ENCODE data around the gene CAT.

CAT gene

DNA sequence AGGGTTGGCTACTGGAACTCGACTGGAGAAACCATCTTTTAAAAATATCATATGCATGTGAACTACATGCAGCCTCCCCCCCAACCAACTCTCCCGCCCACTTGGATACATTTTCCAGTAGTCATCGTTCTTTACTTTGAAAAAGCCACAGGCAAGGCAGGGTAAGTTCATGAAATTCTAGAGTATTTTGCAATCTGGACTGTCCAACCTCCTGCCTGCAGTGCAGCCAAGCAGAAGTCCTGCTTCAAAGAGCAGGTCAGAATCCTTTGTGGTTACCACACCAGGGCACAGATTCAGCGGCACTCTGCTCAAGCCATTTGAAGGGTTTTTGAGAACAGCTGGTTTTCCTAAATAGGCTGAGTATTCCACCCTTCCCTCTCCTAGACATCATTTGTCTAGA, 62.8 kb downstream of the CAT start:
- no peak for DNase-seq

DNA sequence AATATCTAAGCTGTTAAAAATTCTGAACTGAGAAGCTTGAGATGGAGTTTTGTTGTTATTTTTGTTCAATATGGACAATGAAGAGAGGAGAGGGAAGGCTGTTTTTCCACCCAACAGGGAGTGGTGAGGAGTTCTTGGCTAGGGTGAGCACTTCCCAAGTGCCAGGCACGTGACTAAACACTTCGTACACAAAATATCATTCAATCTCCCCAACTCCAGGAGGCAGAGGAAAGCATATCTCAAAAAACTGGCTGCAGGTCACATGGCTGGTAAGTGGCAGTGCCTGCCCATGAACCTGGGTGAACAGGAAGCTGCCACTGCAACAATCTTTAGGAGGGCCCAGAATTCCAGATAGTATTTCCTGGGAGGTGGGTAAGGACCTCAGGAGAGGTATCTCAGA, 63.2 kb downstream of the CAT start:
- DNase-seq, result no peak

DNA sequence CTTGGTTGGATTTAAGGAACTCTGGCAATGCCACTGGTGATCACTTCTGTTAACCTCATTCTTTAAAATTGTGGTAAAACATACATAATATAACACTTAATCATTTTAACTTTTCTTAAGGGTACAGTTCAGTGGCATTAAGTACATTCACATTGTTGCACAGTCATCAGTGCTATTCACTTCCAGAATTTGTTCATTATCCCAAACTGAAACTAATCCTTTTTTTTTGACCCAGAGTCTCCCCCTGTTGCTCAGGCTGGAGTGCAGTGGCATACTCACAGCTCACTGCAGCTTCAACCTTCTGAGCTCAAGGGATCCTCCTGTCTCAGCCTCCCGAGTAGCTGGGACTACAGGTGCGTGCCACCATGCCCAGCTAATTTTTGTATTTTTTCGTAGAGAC, 64.2 kb downstream of the CAT start:
- no peak for DNase-seq

GRCh38 chr11:34505874-34506273, 67.1 kb downstream of the CAT start:
- DNase-seq, result no peak

DNA sequence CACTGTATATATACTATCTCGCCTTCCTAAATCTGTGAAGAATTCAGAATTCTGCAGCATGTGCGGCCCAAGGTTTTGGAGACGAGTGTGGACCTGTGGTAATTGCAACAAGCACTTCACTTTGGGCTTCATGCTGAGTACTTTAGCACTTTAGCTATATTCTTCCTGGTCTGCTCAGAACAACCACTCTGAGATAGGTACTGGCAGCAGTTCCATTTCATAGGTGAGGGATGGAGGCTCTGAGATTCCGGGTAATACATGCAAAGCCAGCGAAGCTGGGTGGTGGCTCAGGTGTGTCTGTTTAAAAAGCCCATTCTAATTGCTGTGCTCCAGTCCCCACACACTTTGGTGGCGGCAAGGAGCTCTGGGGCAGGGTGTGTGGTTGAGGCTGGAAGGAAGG, 68.4 kb downstream of the CAT start:
- DNase-seq, result no peak

GRCh38 chr11:34507610-34508009, 68.9 kb downstream of the CAT start:
- no peak for DNase-seq

DNA sequence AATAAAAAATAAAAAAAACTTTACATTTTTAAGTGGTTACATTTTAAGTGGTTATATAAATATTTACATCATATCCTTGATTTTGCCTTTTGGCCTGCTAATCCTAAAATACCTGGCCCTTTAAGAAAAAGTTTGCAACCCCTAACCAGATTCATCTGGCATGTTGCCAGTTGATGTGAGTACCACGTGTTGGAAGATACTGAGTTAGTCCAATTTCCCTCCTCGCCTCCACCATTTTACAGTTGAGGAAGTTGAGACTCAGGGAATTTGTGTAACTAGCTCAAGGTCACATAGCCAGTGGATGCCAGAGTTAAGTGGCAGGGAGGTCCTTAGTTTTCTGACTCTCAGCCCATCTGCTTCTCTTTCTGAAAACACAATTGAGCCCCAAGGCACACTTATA, 69.8 kb downstream of the CAT start:
- DNase-seq, result no peak

- DNase-seq, result no peak
Measured at GRCh38 chr11:34509336-34509876, 70.7 kb downstream of the CAT start.

DNA sequence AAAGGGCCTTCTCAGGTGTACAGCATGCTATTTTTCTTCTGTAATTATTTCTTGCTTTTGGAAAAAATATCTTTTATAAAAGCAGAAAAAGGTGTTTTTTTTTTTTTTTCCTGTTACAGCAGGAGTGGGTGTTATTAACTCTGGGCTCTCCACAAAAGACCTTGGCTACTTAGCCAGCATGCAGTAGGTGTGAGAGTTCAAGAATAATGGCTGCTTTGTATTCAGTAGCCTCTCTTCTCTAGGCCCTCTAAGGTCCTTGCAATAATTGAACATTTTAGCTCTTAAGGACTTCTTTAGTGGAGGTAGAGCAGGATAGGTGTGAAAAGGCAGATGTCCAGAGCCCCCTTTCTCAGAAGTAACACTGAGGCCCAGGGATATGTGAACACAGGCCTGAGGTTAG, 71.5 kb downstream of the CAT start:
- DNase-seq, result no peak

GRCh38 chr11:34510673-34511072, 71.9 kb downstream of the CAT start:
- DNase-seq, result no peak

DNA sequence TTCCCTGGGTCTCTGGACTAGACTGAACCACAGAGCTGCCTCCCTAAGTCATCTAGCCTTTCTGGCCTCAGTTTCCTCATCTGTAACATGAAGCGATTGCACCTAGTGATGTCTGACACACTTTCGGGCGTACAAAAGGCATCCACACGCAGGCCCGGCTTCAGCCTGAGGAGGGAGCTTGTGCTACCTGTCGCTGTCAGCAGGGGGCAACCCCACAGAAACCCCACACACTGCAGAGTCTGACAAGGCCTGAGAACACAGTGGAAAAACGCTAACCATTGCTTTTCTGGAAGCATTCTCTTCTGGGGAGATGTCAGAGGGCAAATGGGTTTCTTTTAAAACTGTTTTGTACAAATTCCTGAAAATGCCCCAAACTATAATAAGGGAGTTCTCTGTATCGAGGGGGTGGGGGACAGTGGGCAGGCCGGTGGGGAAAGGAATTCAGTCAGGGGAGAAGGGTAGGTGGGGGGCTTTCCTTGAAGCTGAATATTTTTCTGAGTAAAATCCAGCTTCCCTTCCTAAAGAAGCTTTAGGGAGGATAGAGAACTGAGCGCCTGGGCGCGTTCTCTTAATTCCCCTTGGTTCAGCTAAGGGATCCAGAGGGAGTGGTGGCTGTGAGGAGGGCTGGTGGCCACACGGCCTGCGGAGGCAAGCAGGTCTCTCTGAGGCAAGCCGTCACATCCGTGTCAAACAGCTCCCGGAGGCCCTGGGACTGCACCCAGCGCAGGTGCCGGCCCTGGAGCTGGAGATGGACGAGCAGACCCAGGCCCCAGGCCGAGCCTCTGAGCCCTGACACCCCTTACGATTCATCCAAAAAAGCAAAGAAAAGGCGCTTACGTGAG, 74.3 kb downstream of the CAT start:
- DNase-seq, result peak; percentile 21

- DNase-seq, result no peak
Measured at GRCh38 chr11:34513682-34514449, 75.1 kb downstream of the CAT start, which contains the start of gene ELF5. Gene ELF5 (minus strand): TSS chr11:34513794. CDS start chr11:34505749, 8,045 bp downstream.

DNA sequence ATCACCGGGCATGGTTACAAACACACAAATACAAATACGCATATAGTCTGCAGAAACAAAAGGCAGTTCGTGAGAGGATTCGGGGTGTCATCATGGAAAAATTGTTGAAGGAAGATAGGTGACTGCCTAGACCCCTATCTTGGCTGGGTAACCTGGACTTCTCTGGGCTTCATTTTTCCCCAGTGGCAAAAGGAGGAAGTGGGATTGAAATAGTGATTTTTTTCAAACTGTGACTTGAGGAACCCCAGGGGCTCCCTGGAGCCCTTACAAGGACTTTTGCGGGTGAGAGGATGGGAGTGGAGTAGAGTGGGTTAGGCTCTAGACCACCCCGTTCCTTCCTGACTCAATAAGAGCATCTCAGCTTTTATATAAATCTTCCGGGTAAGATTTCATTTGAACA, 75.9 kb downstream of the CAT start:
- no peak for DNase-seq

GRCh38 chr11:34516247-34517040, 77.7 kb downstream of the CAT start:
- DNase-seq, result no peak

DNA sequence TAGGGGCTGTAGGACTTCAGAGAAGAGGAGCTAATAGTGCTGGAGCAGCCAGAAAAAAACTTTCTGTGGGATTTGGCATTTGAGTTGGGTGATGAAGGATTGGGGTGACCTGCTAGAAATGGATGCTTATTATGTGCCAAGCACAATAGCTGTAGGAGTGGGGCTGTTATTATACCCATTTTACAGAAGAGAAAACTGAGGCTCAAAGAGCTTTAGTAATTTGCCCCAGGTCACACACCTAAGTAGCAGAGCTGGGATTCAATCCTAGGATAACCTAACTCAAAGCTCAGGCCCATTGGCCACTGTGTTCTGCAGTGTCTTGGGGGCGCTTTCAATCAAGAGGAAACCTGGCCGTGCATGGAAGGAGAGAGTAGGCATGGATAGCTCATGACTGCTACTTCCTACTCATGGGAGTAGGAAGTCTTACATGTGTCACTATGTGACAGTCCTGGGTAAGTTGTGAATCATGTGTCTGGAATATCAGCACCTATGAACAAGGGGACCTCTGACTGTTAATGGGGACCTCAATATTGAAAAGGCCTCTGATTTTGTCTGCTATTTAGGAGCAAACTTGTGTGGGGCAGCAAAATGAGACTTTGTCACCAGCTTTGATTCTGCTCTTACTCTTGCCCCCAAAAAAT, 81.0 kb downstream of the CAT start:
- DNase-seq, result no peak

GRCh38 chr11:34521265-34521664, 82.5 kb downstream of the CAT start:
- DNase-seq, result no peak

All from T-helper 9 cell (primary cell).